ENCODE measurements around the gene DFFA.

Gene DFFA

DNA sequence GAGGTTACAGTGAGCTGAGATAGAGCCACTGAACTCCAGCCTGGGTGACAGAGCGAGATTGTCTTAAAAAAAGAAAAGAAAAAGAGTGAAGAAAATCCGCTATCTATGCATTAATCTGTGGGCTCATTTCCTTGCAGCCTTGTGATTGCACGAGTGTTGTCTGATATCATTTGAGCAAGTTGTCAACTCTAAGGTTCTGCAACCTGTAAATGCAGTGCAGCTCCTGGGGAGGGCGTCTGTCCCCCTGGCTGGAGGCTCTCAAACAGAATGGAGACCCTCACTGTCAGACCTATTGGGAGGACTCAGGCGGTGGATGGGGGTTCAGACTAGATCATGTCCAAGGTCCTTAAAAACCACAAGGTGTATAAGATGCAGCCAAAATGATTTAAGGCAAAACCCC lies 16.3 kb downstream of the DFFA start:
- ATAC-seq (ENCODE audit: insufficient read depth, low read depth) (no peak), DNase-seq (no peak)
- Histone ChIP-seq H3K4me1 (ENCODE audit: insufficient read depth, low read length) (no peaks in the 10 kb centered on the region), H3K9ac (ENCODE audit: low read depth, low read length) (no peak overlapping the region), H3K4me3 (ENCODE audit: low read depth in 1 of 2, low read length in 2 of 2) (no peak overlapping the region), H4K20me1 (ENCODE audit: insufficient read depth, low read length) (no peaks in the 10 kb centered on the region), H3K79me2 (ENCODE audit: insufficient read depth, low read length) (no peaks in the 10 kb centered on the region), H3K27ac (ENCODE audit: low read length) (no peak overlapping the region), H3K4me2 (ENCODE audit: insufficient read depth, low read length) (no peak overlapping the region), H3K9me3 (ENCODE audit: insufficient read depth, low read length, severe bottlenecking) (no peaks in the 10 kb centered on the region), H3K36me3 (ENCODE audit: insufficient read depth, low read length) (peaks cover 14% of the 10 kb centered on the region; the same call in 1 of the 2 replicates), H2AFZ (ENCODE audit: low read depth, low read length) (no peak overlapping the region), H3K27me3 (ENCODE audit: insufficient read depth, low read length, poor library complexity) (no peaks in the 10 kb centered on the region)
- TF ChIP-seq CTCF (IDR thresholded peaks at IDR 0.05; ENCODE audit: borderline replicate concordance, extremely low read depth, low read length, poor library complexity, severe bottlenecking): no peak
- TF ChIP-seq EZH2 (IDR thresholded peaks at IDR 0.05; ENCODE audit: borderline replicate concordance, low read depth, low read length, severe bottlenecking): no peak

- H3K9ac ChIP-seq (ENCODE audit: low read depth, low read length): no peak overlapping the region
- H3K4me2 ChIP-seq (ENCODE audit: insufficient read depth, low read length): no peak overlapping the region
Observed at GRCh38 chr1:10451287-10451686, 21.0 kb downstream of the DFFA start.

DNA sequence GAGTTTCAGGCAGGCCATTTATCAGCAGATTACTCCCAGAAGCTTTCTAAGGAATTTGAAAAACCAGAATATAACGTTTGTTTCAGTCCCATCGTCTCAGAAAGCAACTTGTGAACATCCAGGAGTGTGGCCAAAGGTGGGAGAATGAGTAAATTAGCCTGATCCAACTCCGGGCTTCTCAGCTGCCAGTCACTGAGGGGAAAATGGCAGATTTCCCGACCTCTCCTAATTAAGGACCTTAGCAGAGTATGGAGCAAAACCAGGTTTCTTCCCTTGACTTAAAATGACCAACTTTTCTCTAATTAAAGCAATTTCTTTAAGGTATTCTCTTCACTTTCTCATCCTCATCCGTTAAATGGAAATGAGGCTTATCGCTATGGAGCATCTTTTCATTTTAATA lies 21.5 kb downstream of the DFFA start:
- no peak for DNase-seq
- no peaks in the 10 kb centered on the region for H3K9me3 ChIP-seq (ENCODE audit: insufficient read depth, low read length, severe bottlenecking)
- H3K36me3 ChIP-seq (ENCODE audit: insufficient read depth, low read length): no peaks in the 10 kb centered on the region
- no peaks in the 10 kb centered on the region for H3K79me2 ChIP-seq (ENCODE audit: insufficient read depth, low read length)
- ATAC-seq (ENCODE audit: insufficient read depth, low read depth): no peak
- H2AFZ ChIP-seq (ENCODE audit: low read depth, low read length): no peak overlapping the region
- H3K27ac ChIP-seq (ENCODE audit: low read length): no peak overlapping the region
- H3K4me2 ChIP-seq (ENCODE audit: insufficient read depth, low read length): no peak overlapping the region
- no peak overlapping the region for H3K9ac ChIP-seq (ENCODE audit: low read depth, low read length)
- no peaks in the 10 kb centered on the region for H4K20me1 ChIP-seq (ENCODE audit: insufficient read depth, low read length)
- TF ChIP-seq EZH2 (IDR thresholded peaks at IDR 0.05; ENCODE audit: borderline replicate concordance, low read depth, low read length, severe bottlenecking) (no peak), CTCF (IDR thresholded peaks at IDR 0.05; ENCODE audit: borderline replicate concordance, extremely low read depth, low read length, poor library complexity, severe bottlenecking) (no peak)
- no peaks in the 10 kb centered on the region for H3K4me1 ChIP-seq (ENCODE audit: insufficient read depth, low read length)
- no peak overlapping the region for H3K4me3 ChIP-seq (ENCODE audit: low read depth in 1 of 2, low read length in 2 of 2)
- H3K27me3 ChIP-seq (ENCODE audit: insufficient read depth, low read length, poor library complexity): no peaks in the 10 kb centered on the region

More at GRCh38 chr1:10451287-10451686, 21.0 kb downstream of the DFFA start:
- TF ChIP-seq EZH2 (IDR thresholded peaks at IDR 0.05; ENCODE audit: borderline replicate concordance, low read depth, low read length, severe bottlenecking) (no peak), CTCF (IDR thresholded peaks at IDR 0.05; ENCODE audit: borderline replicate concordance, extremely low read depth, low read length, poor library complexity, severe bottlenecking) (no peak)
- no peaks in the 10 kb centered on the region for H3K27me3 ChIP-seq (ENCODE audit: insufficient read depth, low read length, poor library complexity)
- no peaks in the 10 kb centered on the region for H3K79me2 ChIP-seq (ENCODE audit: insufficient read depth, low read length)
- no peaks in the 10 kb centered on the region; the same call in 1 of the 2 replicates for H3K36me3 ChIP-seq (ENCODE audit: insufficient read depth, low read length)
- no peaks in the 10 kb centered on the region for H3K4me1 ChIP-seq (ENCODE audit: insufficient read depth, low read length)
- no peak overlapping the region for H2AFZ ChIP-seq (ENCODE audit: low read depth, low read length)
- ATAC-seq (ENCODE audit: insufficient read depth, low read depth): no peak
- no peak for DNase-seq
- H3K27ac ChIP-seq (ENCODE audit: low read length): no peak overlapping the region
- no peaks in the 10 kb centered on the region for H3K9me3 ChIP-seq (ENCODE audit: insufficient read depth, low read length, severe bottlenecking)
- H3K4me3 ChIP-seq (ENCODE audit: low read depth in 1 of 2, low read length in 2 of 2): no peak overlapping the region
- H4K20me1 ChIP-seq (ENCODE audit: insufficient read depth, low read length): no peaks in the 10 kb centered on the region

Measured in DND-41 (cell line).